NCI-H1105 treated with DMSO at 0.1 percent for 48 hours (cell line): ENCODE results near the gene PDYN.

Experiments used
- DNase-seq: peaks from one replicate; lab custom pipeline; 2025; lab: John Stamatoyannopoulos, UW

The PDYN gene

GRCh38 chr20:1934721-1935573 is 58.9 kb downstream of the PDYN start:
- DNase-seq: no peak

- DNase-seq: no peak
Measured at GRCh38 chr20:1934156-1934555, 59.7 kb downstream of the PDYN start.

GRCh38 chr20:1933465-1933870 is 60.4 kb downstream of the PDYN start:
- no peak for DNase-seq

GRCh38 chr20:1932971-1933370 is 60.9 kb downstream of the PDYN start:
- DNase-seq: no peak

- no peak for DNase-seq
Measured at GRCh38 chr20:1931830-1932229, 62.0 kb downstream of the PDYN start.

- peak; percentile 5 for DNase-seq
Measured at GRCh38 chr20:1930165-1930564, 63.7 kb downstream of the PDYN start.

- no peak for DNase-seq
Measured at GRCh38 chr20:1929460-1929859, 64.4 kb downstream of the PDYN start.

- DNase-seq: no peak
Measured at GRCh38 chr20:1928782-1929181, 65.1 kb downstream of the PDYN start.
